OCI-LY3 (cell line): ENCODE measurements around the gene PGA5.
"Not testable (repeated sequence)": the region's sequence is repeated elsewhere in the genome, so short reads cannot be mapped to it uniquely, and the experiment has no call there.

Experiments used
- EZH2phosphoT487 ChIP-seq: fragments of 200-600 bp; shearing (Covaris generic); IDR thresholded peaks from 2 replicates; pipeline ENCODE4 v1.6.1; 2018; ENCODE audit warnings: antibody characterized with exemption, mixed run types, low read depth
- TF ChIP-seq, protein P1 (sequence below): fragments of 200-600, 300-600 bp; sonication (generic); IDR thresholded peaks from 2 replicates; pipeline ENCODE4 v1.5.1; 2014; ENCODE audit warnings: antibody characterized with exemption, low read length, low read depth

DNA sequence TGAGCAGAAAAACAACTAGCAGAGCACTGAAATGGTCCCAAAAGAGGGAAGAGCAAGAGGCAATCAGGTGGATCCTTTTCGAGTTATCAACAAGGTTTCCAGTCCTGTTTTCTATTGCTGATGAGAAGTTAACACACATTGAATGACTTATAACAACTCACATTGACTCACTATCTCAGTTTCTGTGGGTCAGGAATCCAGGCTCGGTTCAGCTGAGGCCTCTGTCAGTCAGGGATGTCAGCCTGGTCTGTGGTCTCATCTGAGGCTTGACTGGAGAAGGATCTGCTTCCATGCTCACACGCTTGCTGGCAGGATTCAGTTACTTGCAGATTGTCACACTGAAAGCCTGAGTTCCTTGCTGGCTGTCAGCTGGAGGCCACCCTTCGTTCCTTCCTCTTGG is 3.8 kb upstream of the PGA5 start:
- TF ChIP-seq, protein P1, sequence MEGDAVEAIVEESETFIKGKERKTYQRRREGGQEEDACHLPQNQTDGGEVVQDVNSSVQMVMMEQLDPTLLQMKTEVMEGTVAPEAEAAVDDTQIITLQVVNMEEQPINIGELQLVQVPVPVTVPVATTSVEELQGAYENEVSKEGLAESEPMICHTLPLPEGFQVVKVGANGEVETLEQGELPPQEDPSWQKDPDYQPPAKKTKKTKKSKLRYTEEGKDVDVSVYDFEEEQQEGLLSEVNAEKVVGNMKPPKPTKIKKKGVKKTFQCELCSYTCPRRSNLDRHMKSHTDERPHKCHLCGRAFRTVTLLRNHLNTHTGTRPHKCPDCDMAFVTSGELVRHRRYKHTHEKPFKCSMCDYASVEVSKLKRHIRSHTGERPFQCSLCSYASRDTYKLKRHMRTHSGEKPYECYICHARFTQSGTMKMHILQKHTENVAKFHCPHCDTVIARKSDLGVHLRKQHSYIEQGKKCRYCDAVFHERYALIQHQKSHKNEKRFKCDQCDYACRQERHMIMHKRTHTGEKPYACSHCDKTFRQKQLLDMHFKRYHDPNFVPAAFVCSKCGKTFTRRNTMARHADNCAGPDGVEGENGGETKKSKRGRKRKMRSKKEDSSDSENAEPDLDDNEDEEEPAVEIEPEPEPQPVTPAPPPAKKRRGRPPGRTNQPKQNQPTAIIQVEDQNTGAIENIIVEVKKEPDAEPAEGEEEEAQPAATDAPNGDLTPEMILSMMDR: not testable (repeated sequence)
- not testable (repeated sequence) for TF ChIP-seq EZH2phosphoT487
